GM19463 (cell line): ENCODE data around the gene NAA11.
"Not testable (repeated sequence)": the region's sequence is repeated elsewhere in the genome, so short reads cannot be mapped to it uniquely, and the experiment has no call there.

Source experiments
- ATAC-seq: cut with Tn5 transposase; IDR thresholded peaks from one replicate; pipeline ENCODE4 v1.9.1; 2021; ENCODE audit warnings: mild to moderate bottlenecking, moderate library complexity; ENCODE audit not compliant: unreplicated experiment

NAA11 gene

DNA sequence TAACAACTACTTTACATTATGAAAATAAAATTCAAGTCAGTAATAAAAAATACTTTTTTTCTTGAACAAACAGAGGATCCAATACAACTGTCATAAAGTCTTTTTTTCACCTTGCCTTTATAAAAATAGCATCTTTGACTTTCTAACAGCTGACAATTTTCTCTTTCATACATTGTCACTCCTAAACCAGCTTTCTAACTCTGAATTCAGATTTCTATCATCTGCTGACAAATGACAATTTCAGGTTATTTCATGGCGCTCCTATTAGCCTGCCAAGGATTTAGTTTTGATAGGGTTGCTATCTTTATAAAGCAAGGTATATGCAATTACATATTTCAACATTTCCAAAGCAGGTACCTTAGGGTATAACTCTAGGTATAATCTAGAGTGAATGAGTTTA lies 14.6 kb downstream of the NAA11 start:
- no peak for ATAC-seq

- ATAC-seq, result no peak
Measured at GRCh38 chr4:79308971-79309370, 16.9 kb downstream of the NAA11 start.

DNA sequence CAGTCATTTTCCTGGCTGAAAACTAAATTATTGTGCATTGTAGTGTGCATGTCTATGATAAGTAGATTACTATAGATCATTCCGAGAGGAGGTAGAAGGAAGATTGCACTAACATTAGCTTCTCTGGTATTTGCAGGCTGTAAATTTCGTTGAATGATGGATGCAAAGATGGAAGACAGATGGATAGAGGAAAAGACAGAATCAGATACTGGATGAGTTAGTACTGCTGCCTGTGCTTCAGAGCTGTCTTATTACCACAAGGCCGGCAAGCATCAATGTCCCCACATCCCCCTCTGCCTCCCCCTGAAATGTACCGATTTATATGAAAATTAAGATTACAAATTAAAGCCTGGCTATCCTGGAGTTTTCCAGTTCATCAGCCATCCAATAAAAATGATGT lies 17.7 kb downstream of the NAA11 start:
- ATAC-seq, result no peak

DNA sequence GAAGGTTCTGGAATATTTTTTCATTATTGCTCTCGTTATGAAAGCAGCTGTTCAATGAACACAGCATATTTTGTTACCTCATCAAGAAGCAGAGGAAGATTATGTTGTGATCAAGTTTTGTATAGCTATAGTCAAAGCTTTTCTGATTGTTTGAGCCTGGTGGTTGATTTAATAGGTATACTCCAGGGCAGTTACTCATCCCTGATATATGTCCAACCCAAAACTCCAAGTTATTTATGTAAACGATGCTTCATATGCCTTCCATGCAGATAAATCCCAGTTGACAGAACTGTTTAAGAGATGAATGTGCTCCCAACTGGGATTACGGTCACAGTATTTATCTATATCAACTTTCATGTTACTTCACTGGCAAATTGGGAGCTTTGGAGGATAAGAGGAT lies 19.1 kb downstream of the NAA11 start:
- no peak for ATAC-seq

- ATAC-seq, result no peak
Measured at GRCh38 chr4:79300280-79300679, 25.6 kb downstream of the NAA11 start.

- ATAC-seq, result no peak
Measured at GRCh38 chr4:79298484-79298883, 27.4 kb downstream of the NAA11 start.

- no peak for ATAC-seq
Measured at GRCh38 chr4:79298027-79298426, 27.8 kb downstream of the NAA11 start.

- no peak for ATAC-seq
Measured at GRCh38 chr4:79297479-79297878, 28.4 kb downstream of the NAA11 start.

DNA sequence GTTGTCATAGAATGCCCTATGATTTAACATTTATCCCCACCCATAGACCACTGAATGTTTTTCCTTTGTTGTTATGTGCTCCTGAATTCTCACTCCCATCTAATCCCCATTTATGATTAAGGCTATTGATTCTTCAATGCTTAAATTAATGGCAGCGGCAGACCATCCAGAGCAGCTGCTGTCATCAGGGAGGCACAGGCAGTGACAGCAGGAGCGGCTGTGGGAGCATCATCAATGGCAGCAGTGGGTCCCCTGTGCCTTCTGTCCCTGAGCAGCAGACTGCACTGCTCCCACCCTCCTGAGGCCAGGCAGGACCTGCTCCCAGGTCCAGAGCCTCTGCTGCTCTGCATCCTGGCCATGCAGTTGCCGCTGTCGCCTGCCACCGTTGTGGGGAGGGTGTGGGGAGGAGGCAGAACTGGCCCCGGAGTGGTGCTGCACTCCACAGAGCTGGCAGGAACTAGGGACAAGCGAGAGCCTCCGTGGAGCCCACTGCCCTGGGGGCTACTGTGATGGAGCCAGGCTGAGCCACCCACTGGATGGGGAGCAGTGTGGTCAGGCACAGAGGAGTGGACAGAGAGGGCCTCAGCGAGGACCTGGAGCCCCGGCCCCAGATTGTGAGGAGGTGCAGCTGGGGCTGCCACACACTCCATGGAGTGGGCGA lies 29.0 kb downstream of the NAA11 start:
- ATAC-seq, result no peak

DNA sequence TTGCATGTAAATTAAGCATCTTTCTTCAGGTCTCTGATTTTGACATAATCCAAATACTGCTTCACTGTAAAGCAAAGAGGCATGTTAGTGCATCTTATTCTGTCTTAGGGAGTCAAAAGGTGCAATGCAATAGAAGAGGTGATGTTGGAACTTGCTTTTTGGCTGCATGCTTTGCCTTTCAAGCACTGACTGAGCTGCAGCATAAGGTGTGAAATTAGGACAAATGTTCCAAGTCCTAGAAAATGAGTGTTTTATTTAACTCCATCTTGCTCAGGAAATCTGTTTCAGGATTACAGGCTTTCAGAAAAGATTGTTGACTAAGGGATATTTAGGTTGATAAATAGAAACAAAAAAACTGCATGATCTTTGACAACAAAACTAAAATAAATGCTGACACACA lies 30.8 kb downstream of the NAA11 start:
- no peak for ATAC-seq

DNA sequence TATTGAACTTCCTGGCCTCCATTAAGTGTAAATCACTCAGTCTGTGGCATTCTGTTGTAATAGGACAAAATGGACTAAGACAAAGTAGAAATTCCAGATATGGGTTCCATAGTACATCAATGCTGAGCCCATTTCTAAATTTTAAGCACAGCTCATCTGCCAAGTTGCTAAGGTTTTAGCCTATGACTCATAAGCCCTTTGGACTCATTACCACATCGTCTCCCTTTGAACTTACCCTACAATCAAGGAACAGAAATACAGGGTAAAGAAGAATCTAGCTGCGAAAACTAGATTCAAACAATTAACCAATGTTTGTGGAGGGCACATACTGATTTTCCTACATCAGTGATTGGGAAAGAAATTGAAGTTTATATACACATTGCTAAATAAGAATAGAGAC lies 31.8 kb downstream of the NAA11 start:
- ATAC-seq, result no peak

DNA sequence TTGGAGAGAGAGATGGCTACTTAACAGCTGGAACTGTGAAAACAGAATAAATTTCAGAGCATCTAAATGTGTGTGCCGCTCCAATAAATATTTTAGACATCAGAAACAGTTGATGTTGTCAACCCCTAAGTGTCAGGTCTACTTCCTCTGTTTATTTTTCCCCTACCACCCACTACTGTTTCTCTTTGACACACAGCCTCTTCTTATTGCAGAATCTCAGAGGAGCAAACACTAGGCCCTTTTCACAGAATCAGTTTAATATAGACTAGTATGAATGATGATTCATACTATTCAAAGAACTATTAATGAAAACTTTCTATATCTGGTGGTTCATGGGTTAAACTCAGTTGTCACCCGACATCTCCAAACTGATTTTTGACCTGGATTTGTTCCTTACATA lies 33.9 kb downstream of the NAA11 start:
- ATAC-seq, result peak; percentile 56

DNA sequence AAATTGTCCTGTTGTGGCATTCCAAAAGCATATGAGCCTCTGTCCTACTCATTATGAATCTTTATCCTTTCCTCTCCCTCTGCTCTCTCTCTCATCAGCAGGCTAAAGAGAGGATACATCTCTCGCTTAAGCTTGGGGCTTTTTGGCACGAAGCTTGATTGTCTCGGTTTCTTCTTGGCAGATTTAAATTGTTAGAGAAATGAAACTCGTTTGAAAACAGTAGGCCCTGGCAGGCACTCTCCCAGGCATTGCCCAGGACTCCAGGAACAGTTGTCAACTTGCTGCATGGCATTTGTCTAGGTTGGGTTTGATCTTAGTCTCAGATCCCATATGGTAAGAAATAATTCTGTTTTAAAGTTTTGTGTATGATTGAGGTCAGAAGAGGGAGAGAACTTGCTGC lies 35.5 kb downstream of the NAA11 start:
- ATAC-seq, result no peak

GRCh38 chr4:79288185-79288584 lies 37.7 kb downstream of the NAA11 start:
- no peak for ATAC-seq

GRCh38 chr4:79287718-79288117 lies 38.1 kb downstream of the NAA11 start:
- no peak for ATAC-seq

- ATAC-seq, result no peak
Measured at GRCh38 chr4:79287076-79287475, 38.8 kb downstream of the NAA11 start.

DNA sequence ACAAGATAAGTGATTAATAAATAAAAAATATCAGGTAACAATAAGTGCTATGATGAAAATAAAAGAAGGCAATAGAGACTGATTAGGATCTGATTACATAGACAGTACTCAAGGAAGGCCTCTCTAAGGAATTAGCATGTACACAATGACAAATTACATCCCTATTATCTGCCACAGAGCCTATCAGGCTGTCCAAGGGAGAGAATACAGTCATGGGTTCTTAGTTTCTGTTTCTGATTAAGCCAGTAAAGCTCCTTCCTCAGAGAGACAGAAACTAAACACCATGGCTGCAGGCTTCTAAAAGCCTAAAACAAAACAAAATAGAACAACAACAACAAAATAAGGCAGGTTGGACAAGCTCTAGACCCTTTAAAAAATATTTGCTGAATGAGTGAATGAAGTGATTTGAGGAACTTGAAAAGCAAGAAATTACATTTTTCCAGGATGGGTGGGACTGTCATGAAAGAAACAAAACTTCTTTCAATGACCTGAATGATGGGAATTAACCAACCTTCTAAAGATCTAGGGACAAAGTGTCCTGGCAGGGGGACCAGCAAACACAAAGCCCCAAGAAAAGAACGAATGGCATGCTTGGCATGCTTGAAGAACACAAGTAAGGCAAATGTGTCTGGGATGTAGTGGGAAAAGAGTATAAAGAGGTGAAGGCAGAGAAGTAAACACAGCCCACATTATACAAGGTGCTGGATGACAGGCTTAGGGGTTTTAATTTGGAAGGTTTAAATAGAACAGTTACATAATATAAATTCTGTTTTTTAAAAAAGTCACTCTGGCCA lies 44.1 kb downstream of the NAA11 start:
- ATAC-seq, result no peak

DNA sequence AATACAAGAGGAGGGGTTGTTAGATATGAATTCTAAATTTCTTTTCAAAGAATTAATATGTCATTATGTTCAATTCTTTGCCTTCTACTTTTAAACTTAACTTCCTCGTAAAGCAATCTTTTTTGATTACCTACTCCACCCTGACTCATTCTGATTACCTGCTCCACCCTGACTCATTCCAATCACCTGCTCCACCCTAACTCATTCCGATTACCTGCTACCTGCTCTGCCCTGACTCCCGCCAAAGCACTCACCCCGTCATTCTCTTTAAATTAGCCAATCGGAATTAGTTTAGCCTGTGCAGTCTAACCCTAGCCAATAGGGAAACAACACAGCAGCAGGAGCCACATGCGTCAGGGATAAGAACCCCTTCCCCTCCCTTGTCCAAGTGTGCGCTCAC lies 48.4 kb downstream of the NAA11 start:
- ATAC-seq, result not testable (repeated sequence)

DNA sequence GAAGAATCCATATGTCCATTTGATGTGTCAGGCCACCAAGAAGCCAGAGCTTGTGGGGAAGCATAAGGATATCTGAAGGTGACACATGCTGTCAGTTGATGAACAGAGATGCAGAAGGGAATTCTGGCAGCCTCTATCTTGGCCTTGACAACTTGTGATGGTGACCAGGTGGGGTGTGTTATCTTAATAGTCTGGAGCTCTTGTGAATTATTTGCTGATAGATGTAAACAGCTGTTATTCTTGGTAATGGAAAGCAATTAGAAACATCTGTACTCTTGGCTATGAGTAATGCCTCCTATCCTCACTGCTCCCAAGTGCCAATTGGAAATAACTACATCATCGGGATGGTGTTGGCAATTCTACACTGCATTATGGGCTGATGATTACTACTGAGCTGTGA lies 51.9 kb downstream of the NAA11 start:
- no peak for ATAC-seq

GRCh38 chr4:79272761-79273160 lies 53.1 kb downstream of the NAA11 start:
- ATAC-seq, result no peak

GRCh38 chr4:79272126-79272525 lies 53.7 kb downstream of the NAA11 start:
- no peak for ATAC-seq

DNA sequence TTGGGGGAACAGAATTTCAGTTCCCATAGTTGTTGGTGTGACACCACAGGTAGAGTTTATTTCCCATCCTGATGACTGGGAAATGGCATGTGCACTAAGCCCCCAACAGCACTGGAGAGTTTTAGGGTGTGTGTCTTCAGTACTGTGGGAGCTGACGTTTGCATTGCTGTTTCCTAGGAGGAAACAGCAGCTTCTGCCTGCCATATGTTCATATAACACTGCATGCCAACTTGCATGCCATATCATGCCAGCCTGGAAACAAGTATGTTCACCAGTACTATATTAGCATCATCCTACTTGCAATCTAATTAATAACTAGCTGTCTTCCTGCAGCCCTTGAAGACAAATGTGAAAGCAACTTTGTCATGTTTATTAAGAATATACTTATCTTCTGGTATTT lies 58.2 kb downstream of the NAA11 start:
- no peak for ATAC-seq
